NCI-H345 (cell line): ENCODE results near the gene PHF20.
"Not testable (repeated sequence)": the region's sequence is repeated elsewhere in the genome, so short reads cannot be mapped to it uniquely, and the experiment has no call there.

Experiments
- DNase-seq: peaks from one replicate; lab custom pipeline; 2025; lab: John Stamatoyannopoulos, UW

The PHF20 gene

GRCh38 chr20:35776513-35777101 is 4.8 kb downstream of the PHF20 start:
- DNase-seq, result peak; percentile 58

GRCh38 chr20:35783811-35784210 is 12.0 kb downstream of the PHF20 start:
- DNase-seq, result not testable (repeated sequence)

DNA sequence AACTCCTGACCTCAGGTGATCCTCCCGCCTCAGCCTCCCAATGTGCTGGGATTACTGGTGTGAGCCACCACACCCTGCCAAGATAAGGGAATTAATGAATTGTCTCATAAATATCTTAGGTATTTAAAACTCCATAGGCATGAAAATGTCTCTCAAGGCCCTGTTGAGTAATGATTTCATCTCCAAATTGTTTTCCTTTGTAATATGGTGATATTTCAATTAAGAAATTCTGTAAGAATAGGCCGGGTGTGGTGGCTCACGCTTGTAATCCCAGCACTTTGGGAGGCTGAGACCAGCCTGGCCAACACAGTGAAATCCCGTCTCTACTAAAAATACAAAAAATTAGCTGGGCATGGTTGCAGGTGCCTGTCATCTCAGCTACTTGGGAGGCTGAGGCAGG is 13.7 kb downstream of the PHF20 start:
- DNase-seq, result not testable (repeated sequence)

DNA sequence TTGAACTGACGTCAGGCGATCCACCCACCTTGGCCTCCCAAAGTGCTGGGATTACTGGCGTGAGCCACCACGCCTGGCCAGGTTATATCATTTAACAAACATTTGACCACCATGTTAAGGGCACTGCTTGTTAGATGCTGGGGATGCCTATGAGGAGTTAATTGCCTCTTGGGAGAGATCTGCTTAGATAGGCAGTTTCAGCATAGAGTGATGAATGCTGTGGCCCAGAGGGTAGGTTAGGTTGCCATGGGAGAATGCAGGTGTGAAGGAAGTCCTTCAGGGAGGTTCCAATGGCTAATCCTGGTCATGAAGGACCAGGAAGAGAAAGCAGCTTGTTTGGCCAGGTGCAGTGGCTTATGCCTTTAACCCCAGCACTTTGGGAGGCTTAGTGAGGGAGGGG is 17.0 kb downstream of the PHF20 start:
- DNase-seq, result peak; percentile 10

- no peak for DNase-seq
Observed at GRCh38 chr20:35791097-35791496, 19.3 kb downstream of the PHF20 start.

DNA sequence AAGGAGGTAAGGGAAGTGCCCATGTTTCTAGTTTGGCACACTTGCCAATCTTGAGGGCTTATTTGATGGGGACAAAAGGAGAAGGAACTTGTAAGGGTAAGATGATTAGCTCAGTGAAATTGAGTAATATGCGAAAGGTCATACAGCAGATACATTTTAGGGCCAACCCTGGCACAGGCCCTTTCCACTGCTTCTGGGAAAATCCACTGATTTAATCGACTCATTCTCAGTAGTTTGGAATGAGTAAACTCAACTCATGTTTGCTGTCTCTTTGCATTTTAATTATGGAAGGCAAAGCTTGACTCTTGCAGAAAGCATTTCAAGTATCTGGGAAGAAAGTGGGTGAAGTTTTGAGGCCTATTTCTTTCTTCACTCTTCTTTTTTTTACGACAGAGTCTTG is 20.0 kb downstream of the PHF20 start:
- DNase-seq, result no peak

DNA sequence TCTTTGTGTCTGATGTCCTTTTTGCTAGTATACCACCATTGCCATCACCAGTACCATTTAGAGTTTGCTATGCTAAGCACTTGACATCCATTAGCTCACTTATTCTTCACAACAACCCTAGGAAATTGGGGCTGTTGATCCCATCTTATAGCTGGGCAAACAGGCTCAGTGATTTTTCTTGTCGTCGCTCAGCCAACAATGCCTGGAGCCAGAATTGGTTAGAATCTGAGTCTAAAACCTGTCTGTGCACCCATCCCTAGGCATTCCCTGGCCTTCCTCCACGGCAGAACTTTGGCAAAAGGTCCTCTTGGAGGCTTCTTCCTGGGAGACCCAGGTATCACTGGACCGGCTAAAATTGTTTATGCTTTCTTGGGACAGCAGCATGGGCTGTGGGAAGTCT is 20.9 kb downstream of the PHF20 start:
- no peak for DNase-seq

DNA sequence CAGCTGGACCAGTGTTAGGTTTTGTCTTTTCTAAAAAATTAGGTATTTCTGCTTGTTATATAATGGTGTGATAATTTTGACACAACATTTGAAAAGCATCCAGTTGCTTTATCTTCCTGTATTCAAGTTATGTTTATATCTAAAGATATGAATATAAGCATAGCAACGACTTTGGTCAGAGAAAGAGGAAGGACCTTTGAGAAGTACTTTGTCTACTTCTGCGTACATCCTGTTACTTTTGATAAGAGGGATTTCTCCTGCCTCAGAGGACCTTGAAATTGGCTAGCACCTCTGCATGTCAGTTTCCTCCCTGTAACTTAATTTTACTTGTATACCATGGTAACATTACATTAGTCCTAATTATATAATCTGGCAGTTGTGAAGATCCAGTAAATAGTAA is 24.8 kb downstream of the PHF20 start:
- DNase-seq, result no peak

DNA sequence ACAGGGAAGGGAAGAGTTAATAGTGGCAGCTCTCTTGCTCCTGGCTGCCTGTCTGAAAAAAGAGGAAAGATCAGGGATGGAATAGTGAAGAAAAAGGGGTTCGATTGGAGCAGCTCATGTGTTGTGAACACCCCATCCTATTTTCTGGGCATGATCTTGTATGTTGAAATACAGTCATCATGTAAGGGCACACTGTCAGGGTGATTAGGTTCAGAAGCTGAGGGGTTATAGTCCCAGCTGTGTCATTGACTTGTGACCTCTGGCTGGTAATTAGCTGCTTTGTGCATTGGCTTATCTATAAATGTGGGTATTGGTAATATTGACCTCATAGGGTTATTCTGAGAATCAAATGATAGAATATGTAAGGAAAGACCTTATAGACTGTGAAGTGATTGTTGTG is 30.1 kb downstream of the PHF20 start:
- DNase-seq, result no peak

DNA sequence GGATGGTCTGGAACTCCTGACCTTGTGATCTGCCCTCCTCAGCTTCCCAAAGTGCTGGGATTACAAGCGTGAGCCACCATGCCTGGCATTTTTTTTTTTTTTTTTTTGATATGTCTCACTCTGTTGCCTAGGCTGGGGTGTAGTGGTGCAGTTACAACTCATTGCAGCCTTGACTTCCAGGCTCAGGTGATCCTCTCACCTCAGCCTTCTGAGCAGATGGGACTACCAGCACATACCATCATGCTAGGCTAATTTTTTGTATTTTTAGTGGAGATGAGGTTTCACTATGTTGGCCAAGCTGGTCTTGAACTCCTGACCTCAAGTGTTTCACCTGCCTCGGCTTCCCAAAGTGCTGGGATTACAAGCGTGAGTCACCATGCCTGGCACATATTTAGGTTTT is 34.3 kb downstream of the PHF20 start:
- no peak for DNase-seq

GRCh38 chr20:35807877-35808276 is 36.1 kb downstream of the PHF20 start:
- no peak for DNase-seq

GRCh38 chr20:35820715-35821114 is 48.9 kb downstream of the PHF20 start:
- no peak for DNase-seq

- DNase-seq, result no peak
Observed at GRCh38 chr20:35821807-35822242, 50.0 kb downstream of the PHF20 start.

DNA sequence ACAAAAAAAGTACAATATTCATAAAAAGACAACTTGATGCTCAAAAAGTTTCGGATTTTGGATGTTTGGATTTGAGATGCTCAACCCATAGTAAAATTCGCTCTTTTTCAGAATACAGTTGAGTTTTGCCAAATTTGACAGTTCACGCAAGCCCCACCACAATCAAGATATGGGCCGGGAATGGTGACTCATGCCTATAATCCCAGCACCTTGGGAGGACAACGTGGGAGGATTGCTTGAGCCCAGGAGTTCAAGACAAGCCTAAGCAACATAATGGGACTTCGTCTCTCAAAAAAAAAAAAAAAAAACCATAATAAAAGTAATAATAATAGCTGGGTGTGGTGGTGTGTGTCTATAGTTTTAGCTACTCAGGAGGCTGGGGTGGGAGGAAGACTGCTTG is 51.3 kb downstream of the PHF20 start:
- no peak for DNase-seq

- no peak for DNase-seq
Observed at GRCh38 chr20:35823937-35824336, 52.1 kb downstream of the PHF20 start.

GRCh38 chr20:35826397-35826998 is 54.7 kb downstream of the PHF20 start:
- no peak for DNase-seq

- DNase-seq, result no peak
Observed at GRCh38 chr20:35828434-35828833, 56.6 kb downstream of the PHF20 start.

- no peak for DNase-seq
Observed at GRCh38 chr20:35828916-35829315, 57.1 kb downstream of the PHF20 start.

GRCh38 chr20:35830264-35830663 is 58.4 kb downstream of the PHF20 start:
- no peak for DNase-seq

GRCh38 chr20:35831029-35831428 is 59.2 kb downstream of the PHF20 start:
- no peak for DNase-seq

DNA sequence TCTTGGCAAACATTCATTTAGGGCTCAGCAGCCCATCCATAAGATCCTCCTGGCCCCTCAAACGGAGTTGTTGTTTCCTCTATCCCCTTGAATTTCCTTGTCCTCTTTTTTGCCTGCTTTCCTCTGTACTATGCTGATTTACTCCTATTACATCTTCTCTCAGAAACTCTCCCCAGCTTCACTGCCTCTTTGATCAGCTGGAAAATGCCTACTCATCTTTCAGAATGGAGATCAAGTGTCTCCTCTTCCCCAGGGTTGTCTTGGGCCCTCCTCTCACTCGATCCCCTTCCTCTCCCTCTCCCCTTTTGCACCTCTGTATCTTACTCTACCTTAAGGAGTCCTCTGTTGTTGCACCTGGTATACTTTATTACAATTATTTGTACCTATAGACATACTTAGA is 60.2 kb downstream of the PHF20 start:
- no peak for DNase-seq

DNA sequence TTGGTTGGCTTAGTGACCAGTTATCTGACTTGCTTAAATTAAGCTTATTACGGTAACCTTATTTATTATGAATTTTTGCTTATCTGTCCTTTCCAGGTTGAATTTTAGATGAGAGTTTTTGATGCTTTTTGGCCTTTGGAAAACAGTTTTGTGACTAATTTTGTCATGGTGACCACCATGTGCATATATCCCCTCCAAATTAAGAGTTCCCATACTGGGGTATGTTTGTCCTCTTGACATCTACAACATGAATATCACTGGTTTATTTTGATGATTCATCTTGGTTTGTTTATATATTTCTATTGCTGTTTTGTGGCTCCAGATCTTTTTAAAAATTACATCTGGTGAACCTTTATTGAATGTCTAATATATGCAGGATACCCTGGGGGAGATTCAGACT is 61.4 kb downstream of the PHF20 start:
- no peak for DNase-seq

DNA sequence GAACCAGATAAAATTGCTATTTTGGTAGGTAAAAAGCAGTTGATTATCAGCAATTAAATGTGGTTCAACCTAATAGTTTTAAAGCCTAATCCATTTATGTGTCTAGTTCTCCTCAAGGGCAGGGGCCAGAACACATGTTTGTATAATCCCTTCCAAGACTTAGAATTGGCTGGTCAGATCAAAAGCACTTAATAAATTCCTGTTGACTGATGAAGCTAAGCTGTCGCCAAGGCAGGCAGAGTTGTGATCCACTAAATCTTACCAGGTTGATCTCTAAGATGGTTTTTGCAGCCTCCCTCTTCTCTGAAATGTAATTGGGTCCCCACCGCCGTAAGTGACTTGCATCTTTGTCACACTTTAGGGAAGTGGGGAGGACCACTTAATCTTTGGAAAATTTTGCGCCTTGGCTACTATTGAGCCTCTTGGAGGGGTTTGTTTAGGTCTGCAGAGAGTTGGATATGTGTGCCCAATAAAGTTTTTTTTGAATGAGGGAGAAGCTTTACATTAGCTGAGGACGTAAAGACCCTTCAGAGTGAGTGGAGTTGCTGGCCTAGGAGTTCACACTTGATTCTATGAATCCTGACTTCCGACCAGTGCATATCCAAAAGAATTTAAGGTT is 65.9 kb downstream of the PHF20 start:
- DNase-seq, result no peak

- DNase-seq, result no peak
Observed at GRCh38 chr20:35838205-35838604, 66.4 kb downstream of the PHF20 start.
